ENCODE measurements around the gene NUAK2.

GRCh38 chr1:205348554-205349487 is 27.3 kb upstream of the NUAK2 start:
- TF ChIP-seq CTCF (IDR thresholded peaks at IDR 0.05) (no peak), POLR2A (IDR thresholded peaks at IDR 0.05) (no peak), EP300 (IDR thresholded peaks at IDR 0.05) (no peak)

All from ovary (tissue), 3 donors.